GM21717 (cell line): ENCODE results near the gene SLC17A4.
"Not testable (repeated sequence)": the region's sequence is repeated elsewhere in the genome, so short reads cannot be mapped to it uniquely, and the experiment has no call there.

Experiments
- ATAC-seq: cut with Tn5 transposase; IDR thresholded peaks from one replicate; pipeline ENCODE4 v1.9.1; 2021; ENCODE audit warnings: mild to moderate bottlenecking, moderate library complexity; ENCODE audit not compliant: unreplicated experiment

Gene SLC17A4

DNA sequence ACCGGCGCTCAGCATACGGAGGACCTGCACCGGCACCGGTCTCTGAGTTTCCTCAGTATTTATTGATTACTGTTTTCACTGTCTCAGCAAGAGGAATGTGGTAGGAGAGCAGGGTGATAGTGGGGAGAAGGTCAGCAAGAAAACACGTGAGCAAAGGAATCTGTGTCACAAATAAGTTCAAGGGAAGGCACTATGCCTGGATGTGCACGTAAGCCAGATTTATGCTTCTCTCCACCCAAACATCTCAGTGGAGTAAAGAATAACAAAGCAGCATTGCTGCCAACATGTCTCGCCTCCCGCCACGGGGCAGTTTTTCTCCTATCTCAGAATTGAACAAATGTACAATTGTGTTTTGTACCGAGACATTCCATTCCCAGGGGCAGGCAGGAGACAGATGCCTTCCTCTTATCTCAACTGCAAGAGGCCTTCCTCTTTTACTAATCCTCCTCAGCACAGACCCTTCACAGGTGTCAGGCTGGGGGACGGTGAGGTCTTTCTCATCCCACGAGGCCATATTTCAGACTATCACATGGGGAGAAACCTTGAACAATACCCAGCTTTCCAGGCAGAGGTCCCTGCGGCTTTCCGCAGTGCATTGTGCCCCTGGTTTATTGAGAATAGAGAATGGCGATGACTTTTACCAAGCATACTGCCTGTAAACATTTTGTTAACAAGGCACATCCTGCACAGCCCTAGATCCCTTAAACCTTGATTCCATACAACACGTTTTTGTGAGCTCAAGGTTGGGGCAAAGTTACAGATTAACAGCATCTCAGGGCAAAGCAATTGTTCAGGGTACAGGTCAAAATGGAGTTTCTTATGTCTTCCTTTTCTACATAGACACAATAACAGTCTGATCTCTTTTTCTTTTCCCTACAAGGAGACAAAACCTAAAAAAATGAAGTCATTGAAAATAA is 5.7 kb upstream of the SLC17A4 start:
- not testable (repeated sequence) for ATAC-seq

DNA sequence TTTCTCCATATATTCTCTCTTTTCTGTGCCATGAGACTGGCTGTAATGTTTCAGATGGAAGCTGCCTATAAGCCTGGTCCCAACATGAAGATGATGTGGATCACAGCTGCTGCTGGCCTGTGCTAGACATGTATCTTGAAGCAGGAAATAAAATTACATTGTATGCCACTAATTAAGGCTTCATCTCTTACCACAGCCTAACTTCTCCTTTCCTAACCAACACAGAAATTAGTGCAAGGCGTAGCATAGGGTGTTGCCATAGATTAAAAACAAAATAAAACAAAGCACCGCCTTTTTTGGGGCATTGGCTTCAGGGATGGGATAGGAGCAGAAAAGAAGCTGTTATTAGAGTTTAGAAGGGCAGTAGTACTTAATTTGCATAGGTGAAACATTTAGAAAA is 4.7 kb upstream of the SLC17A4 start:
- ATAC-seq, result no peak

DNA sequence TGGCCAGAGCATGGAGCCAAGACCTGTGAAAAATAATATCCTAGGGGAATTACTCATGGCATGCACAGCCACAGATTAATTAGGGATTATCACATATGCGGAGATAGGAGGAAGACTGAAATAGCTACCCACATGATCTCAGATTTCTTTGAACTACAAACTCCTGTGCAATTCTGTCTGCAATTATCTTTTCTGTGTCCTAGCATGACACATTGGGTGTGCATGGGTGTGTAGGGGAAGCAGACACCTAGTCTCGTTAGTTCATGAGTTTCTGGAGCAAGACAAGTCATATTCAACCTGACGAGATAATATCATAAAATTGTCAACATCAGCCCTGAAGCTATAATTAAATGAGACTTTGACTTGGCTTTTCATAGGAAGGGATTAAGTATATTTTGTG is 3.6 kb upstream of the SLC17A4 start:
- no peak for ATAC-seq

DNA sequence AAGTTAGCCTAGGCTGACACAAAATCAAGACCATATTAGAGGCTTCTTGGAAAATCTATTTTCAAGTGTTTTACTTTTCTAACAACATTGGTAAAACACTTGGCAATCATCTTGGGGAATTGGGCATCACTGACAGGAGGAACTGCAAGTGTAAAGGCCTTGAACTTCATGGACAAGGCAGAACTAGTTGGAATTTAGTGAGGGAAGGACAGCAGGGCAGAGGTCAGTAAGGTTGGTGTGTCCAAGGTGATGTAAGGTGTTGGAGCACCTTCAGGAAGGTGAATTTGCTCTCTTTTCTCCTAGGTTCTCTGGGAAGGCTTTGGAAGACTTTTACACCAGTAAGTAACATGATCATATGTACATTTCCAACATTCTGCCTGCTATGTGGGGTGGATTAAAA is 1.5 kb upstream of the SLC17A4 start:
- no peak for ATAC-seq

DNA sequence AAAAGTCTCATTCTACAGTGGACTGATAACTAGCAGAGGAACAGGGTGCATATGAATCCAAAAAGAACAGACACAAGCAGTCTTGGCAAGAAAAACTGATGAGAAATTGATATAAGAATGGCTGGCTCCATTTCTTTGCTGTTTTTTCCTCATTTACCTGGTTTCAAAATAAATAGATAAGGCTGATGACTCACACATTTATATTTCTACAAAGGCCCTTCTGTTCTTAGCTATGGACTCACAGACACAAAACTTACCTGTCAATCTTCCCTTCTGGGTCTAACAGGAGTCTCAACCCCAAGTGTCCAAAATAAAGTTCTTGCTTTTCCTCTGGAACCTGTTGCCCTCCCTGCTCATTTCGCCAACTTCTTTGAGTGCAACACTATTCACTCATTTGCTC is 941 bp downstream of the SLC17A4 start:
- ATAC-seq, result no peak

DNA sequence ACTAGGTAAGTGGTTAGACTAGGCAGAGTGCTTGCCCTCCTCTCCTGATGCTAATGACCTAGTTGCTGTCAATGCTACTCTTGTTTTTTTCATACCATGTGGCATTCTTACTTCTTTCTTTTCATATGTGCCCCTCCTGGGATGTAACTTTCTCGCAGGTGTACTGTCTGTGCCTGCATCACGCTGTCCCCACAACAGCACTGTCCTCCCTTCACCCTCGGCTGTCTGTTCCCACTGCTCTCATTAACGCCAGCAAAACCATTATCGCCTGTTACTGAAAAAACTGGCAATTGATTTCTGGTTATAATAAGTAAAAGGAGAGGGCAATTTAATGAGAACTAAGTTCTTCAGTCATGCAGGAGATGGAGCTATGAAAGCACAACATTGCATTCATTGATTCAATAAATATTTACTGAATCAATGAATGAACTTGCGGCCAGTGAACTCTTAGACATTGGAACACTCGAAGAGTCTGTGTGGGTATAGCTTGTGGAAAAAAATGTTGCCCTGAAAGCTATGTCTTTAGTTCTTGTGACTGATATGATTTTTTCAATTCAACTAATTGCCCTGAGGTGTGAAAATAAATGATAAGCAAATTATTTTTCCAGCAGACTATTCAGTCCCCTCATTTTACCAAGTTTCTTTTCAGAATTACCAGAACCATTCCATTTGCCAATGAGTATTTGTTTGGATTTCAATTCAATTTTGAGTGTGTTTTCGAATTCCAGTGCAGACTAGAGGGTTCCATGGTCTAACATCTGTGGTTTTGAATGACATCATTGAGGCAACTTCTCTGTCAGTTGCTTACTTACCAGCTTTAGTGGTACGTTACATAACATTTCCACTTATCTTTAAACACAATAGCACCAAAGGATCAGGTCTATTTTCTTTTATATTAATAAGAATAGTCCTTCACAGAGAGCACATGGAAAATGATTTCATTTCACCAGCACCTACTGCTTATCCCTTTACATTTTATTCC is 2.1 kb downstream of the SLC17A4 start:
- ATAC-seq, result no peak

DNA sequence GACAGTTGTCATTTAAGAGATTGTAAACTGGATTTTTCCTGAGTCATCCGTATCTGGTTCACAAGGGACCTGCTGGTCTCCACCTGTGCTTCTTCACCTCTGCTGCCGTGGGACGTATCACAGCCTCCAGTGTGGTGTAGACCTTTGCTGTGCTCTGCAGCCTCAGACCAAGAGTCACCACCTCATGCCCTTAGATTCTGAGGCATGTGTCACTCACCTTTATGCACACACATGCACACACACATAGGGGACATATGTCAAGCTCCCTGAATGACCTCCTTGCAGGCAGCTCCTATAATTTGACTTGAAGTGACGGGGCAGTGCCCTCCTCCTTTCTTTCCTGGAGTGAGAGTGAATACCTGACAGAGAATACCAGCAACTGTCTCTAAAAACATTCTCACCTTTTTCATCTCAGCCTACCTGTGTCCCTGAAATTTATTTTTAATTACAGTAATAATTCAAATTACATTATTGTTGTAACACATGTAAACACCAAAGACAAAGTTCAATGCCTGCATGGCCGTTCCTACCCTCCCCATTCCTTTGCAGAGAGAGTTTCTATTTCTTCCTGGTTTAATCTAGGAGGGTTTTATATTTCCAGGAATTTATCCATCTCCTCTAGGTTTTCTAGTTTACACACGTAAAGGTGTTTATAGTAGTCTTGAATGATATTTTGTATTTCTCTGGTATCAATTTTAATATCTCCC is 3.5 kb downstream of the SLC17A4 start:
- ATAC-seq, result no peak

DNA sequence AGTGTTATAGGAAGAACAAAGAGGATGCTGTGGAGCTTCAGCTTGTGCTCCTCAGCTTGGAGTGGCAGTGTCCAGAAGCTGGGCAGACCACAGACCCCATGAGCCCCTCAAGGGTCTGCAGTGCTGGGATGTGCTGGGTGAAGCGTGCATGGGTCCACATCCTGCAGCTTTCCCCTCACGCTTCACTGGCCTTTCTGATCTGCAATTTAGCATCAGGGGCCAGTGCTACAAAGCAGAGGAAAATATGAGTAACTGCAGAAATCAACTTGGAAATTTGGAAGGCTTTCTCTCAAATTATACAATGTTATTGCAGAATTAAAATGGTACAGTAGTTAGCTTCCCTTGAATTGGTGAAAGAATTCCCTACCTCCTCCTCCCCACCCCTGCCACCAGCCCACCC is 10.1 kb downstream of the SLC17A4 start:
- no peak for ATAC-seq

DNA sequence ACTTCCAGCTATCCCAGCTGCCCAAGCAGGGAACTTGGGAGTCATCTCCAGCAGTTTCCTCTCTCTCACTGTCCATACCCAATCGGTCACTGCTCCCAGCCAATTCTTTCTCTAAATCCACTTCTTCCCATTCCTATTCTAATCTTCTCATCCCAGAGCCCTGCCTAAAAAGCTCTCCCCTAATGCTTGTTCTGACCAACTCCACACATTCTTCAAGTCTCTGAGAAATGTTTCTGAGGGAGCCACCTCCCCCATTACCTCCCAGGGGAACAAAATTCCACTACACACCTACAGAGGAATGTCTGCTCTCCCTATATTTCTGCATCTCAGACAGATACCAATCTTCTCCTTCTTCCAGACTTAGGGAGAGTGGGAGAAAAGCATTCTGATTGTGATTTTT is 14.0 kb downstream of the SLC17A4 start:
- ATAC-seq, result no peak

DNA sequence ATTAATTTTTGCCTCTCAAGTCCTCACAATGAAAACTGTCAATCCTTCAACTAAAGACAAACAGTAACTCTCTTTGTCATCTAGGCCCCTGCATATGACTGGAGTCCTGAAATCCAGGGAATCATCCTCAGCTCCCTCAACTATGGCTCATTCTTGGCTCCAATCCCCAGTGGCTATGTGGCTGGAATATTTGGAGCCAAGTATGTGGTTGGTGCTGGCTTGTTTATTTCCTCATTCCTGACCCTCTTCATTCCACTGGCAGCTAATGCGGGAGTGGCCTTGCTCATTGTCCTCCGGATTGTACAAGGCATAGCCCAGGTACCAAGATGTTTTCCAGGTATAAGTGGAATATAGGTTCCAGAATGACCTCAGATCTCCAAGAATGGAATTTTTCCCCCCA is 15.4 kb downstream of the SLC17A4 start:
- no peak for ATAC-seq

DNA sequence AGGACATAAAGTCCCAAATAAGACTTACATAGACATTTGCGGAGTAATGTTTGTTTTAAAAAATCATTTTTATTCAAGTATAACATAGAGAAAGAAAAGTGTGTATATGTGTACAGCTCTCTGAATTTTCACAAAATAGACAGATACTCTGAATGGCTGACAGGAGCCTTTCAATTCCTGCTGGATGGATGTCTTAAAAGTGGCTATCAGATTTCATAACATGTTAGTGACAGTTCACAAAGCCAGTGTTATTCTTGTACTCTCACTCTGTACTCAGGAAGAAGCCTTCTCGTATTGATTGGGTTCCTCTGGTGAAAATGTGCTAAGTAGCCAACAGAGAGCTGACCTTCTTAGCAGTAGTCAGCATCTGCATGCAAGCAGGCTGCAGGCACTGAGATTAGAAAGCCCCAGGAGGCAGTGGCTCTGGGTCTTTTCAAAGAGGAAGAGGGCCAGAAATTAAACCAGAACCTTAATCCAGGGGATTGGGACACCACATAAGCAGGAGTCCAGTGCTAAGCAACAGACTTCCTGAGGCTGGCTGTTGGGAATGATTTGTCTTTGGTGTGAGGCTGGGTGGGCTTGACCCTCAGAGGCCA is 19.7 kb downstream of the SLC17A4 start:
- no peak for ATAC-seq

DNA sequence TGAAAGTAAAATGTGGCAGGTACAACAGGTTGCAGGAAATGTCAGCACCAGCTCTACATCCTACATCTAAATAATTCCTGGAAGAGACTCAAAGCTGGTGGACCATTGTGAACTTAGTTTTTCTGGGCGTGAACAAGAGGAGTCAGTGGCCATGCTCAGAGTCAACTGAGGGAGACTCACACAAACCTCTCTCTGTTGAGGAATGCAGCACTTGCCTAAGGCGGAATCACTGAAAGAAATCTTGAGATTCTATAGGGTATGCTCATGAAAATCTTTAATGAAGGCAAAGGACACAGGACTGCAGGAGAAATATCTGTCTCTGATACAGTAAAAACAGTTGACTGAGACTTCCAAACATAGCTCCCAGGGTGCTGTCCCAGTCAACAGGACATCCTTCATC is 22.5 kb downstream of the SLC17A4 start:
- ATAC-seq, result no peak

DNA sequence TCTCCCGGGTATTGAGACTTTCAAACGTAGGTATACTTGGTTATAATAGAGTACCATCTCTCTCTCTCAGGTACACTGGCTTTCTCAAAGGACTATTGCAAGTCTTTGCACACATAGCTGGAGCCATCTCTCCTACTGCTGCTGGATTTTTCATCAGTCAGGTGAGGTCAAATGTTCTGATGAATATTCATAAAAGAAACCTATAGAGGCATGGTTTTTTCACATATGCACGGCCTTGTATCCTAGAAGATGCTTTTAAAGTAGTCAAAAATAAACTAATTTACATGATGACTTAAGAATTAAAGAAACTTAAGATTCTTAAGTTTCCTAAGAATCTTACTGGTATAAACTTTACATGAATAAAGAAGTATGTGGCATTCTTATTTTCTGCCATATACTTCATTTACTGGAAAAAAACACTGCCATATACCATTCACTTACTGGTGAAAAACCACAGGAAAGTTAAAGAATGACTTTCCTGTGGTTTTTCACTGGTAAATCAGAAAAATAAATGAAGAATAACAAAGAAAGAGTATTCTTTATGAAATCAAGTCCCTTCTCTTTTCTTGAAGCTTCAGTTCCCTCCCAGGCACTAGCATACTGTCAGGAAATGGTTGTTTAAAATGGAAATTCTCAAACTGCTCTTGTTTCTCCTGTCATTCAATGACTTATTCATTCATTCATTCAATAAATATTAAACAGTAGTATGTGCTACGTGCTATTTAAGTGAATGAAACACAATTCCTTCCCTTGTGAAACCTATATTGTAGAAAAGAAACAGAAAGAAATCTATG is 23.5 kb downstream of the SLC17A4 start:
- no peak for ATAC-seq

DNA sequence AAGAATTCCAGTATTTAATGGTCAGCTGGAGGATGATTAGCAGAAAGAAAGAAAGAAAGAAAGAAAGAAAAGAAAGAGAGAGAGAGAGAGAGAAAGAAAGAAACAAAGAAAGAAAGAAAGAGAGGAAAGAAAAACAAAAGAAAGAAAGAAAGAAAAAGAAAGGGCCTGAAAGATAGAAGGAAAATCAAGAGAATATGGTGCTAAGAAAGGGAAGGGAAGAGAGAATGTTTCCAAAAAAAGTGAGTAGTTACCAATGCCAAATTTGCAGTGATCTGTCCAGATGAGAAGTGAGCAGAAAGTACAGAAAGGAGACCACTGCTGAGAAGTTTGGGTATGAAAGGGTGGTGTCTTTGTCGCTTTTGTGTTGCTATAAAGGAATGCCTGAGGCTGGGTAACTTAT is 26.6 kb downstream of the SLC17A4 start:
- no peak for ATAC-seq

DNA sequence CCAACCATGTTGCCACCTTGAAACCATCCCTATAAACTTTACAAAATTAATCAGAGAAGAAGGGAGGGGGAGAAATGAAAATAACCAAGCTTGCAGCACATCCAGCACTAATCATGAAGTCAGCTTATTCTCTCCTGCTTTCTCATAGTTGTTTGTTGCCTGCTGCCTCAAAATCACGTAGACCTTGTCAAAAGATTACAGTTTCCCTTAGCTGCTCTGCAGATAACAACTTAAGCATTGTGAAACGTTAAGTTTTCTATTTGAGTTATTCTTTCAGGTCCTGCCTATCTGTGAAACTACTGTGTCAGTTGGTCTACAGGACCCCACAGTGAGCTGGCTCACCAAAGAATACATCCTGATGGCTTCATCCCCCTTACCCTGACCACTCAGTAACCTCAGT is 32.9 kb downstream of the SLC17A4 start:
- ATAC-seq, result no peak

DNA sequence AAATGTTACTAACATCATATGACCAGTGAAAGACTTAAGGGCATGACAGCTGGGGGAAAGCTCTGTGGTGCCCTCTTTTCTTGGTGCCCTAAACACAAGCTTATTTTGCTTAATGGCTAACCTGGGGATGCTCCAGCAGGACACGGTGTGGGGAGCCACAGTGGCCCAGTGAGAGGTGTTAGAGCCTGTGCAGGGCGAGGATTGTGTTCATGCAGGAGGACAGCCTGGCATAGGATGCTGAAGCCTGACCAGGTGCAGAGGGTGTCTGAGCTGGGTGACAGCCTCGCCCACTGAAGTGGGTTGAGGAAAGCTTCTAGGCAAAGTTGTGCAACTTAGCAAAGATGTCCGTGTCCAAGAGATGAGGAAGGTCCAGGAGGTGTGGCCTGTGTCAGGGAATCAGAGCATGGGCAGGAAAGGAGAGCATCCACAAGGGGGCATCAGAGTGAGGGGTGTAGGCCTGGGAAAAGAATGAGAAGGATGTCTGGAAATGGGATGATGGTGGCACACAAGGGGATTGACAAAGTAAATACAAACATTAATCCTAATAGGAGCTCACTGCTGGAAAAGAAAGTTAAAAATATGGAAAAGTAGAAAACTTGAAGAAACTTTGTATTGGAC is 33.9 kb downstream of the SLC17A4 start:
- ATAC-seq, result no peak

DNA sequence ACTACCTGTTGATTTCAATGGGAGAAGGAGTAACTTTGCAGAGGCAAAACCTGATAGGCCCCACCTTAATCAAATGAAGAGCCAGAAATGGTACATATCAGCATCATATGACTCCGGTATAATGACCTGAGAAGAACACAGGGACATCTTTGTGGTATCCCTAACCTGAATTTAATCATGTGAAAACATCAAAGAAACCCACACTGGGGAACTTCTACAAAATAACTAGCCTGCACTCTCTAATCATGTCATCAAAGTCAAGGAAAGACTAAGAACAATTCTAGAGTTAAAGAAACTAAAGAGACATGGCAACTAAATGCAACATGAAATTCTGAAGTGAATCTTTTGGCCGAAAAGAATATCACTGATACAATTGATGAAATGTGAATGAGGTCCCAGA is 34.9 kb downstream of the SLC17A4 start:
- no peak for ATAC-seq

DNA sequence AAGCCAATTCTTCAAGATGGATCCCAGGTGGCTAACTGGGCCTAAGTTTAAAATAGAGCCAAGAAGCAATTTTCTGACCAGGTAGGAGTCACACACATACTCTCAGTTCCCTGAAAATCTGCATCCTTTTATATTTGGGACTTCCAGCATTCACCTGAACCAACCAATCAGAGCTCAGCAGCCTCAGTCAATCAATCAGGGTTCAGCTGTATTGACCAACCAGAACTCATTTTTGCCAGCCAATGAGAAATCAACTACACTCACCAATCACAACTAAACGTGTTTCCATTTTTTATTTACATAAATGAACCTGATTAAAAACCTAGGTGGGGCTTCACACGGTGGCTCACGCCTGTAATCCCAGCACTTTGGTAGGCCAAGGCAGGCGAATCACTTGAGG is 37.5 kb downstream of the SLC17A4 start:
- ATAC-seq, result no peak

DNA sequence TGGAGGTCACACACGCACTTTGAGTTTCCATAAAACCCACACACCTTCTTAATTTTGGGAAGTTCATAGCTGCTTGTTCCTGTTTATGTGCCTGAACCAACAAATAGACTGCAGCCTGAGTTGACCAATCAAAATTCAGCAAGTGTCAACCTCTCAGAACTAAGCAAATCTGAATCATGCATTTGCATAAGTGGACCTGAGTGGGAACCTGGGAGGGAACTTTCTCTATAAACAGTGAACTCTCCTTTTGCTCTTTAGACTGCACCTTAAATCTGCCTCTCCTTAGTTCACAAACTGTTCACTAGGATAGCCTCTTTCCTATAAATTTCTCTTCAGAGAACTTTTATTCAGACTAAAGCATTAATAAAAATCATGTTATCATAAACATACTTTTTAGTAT is 39.4 kb downstream of the SLC17A4 start:
- no peak for ATAC-seq

DNA sequence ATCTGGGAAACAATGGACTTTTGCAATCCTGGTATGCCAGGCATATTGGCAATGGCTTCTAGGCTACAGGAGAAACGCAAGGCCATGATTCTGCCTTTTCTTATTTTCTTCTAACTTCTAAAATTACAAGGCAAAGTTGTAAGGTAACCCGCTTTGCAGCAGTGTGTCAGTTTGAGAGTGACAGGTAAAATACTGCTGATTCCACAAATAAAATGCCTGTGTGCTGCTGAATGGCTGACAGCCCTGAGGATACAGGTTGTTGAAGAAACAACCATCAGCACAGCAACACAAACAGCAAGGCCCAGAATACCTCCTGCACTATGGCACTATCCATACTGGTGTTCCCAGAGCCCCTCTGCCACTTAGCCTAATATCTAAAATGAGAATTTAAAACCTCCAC is 40.2 kb downstream of the SLC17A4 start:
- ATAC-seq, result no peak
